GM23248 (cell line): Measurements from ENCODE around the gene KCNN1. TPM values are rescaled to one million over a fixed set of nuclear protein-coding genes. Genes with fewer than 3 reads are reported as not detected.

Source experiments
- DNase-seq: peaks from one replicate; pipeline ENCODE4 v3.0.0-alpha.2; 2015
- H2AFZ ChIP-seq: fragments of 200-600 bp; sonication (generic); 2 replicates; pipeline ENCODE4 v1.6.1; 2016; ENCODE audit warnings: antibody characterized with exemption
- H3F3A ChIP-seq: fragments of 200-600 bp; sonication (generic); 2 replicates; pipeline ENCODE4 v1.6.1; 2016; ENCODE audit warnings: mild to moderate bottlenecking, antibody characterized with exemption, mixed run types; ENCODE audit not compliant: insufficient read depth
- H3K27ac ChIP-seq: fragments of 200-600 bp; sonication (generic); 2 replicates; pipeline ENCODE4 v1.5.1; 2016; ENCODE audit warnings: mild to moderate bottlenecking
- H3K27me3 ChIP-seq: fragments of 200-600 bp; sonication (generic); replicated peaks from 2 replicates; pipeline ENCODE4 v1.6.1; 2016; ENCODE audit warnings: mild to moderate bottlenecking; ENCODE audit not compliant: insufficient read depth
- H3K36me3 ChIP-seq: fragments of 200-600 bp; sonication (generic); 2 replicates; pipeline ENCODE4 v1.6.1; 2016; ENCODE audit warnings: low read depth, mild to moderate bottlenecking
- H3K4me1 ChIP-seq: fragments of 200-600 bp; sonication (generic); 2 replicates; pipeline ENCODE4 v1.6.1; 2016; ENCODE audit warnings: mild to moderate bottlenecking; ENCODE audit not compliant: insufficient read depth
- H3K4me2 ChIP-seq: fragments of 200-600 bp; sonication (generic); one replicate; pipeline ENCODE4 v1.6.1; 2016; ENCODE audit warnings: mild to moderate bottlenecking; ENCODE audit not compliant: unreplicated experiment
- H3K4me3 ChIP-seq: fragments of 200-600 bp; sonication (generic); 2 replicates; pipeline ENCODE4 v1.5.1; 2016; ENCODE audit warnings: mild to moderate bottlenecking
- H3K79me2 ChIP-seq: fragments of 200-600 bp; sonication (generic); 2 replicates; pipeline ENCODE4 v1.6.1; 2016; ENCODE audit warnings: mild to moderate bottlenecking; ENCODE audit not compliant: insufficient read depth
- H3K9ac ChIP-seq: fragments of 200-600 bp; sonication (generic); 2 replicates; pipeline ENCODE4 v1.6.1; 2016; ENCODE audit warnings: mild to moderate bottlenecking
- H3K9me2 ChIP-seq: fragments of 200-600 bp; sonication (generic); 2 replicates; pipeline ENCODE4 v1.6.1; 2016; ENCODE audit warnings: mixed run types, mild to moderate bottlenecking, moderate library complexity; ENCODE audit not compliant: insufficient read depth
- H3K9me3 ChIP-seq: fragments of 200-600 bp; sonication (generic); one replicate; pipeline ENCODE4 v1.6.1; 2017; ENCODE audit warnings: low read depth
- H4K20me1 ChIP-seq: fragments of 200-600 bp; sonication (generic); 2 replicates; pipeline ENCODE4 v1.6.0; 2016; ENCODE audit not compliant: insufficient read depth
- EZH2 ChIP-seq: fragments of 200-600 bp; sonication (generic); IDR thresholded peaks from 2 replicates; pipeline ENCODE4 v1.6.1; 2018; ENCODE audit warnings: antibody characterized with exemption, mild to moderate bottlenecking; ENCODE audit not compliant: insufficient read depth, poor library complexity, severe bottlenecking
- EZH2phosphoT487 ChIP-seq: fragments of 200-600 bp; sonication (generic); IDR thresholded peaks from 2 replicates; pipeline ENCODE4 v1.6.1; 2018; ENCODE audit warnings: antibody characterized with exemption, moderate library complexity, mild to moderate bottlenecking, low read depth; ENCODE audit not compliant: insufficient read depth
- WGBS, 2 experiments: methylation state at CpG; one replicate each; pipeline ENCODE4 v1.1.6; 2015 to 2017; ENCODE audit warnings: low lambda C conversion rate in 2 of 2, low coverage in 1 of 2; ENCODE audit errors: missing lambda C conversion rate in 2 of 2; 5-methylcytosine and 5-hydroxymethylcytosine counted together
- in situ Hi-C: fragments of 300-500 bp; cut with MboI; formaldehyde crosslinking; loops from 2 replicates; pipeline ENCODE4 v1.15.0; 2020
- polyA plus RNA-seq: library from polyadenylated mRNA; unstranded; fragments of >200 nt; fragmentation: Nextera tagmentation; extraction: Ambion mirVana; gene quantifications from 2 replicates; pipeline ENCODE4 v1.2.1, GENCODE V29; 2016
- total RNA-seq: library from RNA; depleted of rRNA; stranded (reverse); fragments of >200 nt; shearing (Covaris generic); gene quantifications from 2 replicates; pipeline ENCODE4 v1.2.3, GENCODE V29; 2014

KCNN1 gene
- total and polyA plus RNA-seq, 2 experiments from 2014 or later = not detected

GRCh38 chr19:17957149-17957849 lies 9.6 kb upstream of the KCNN1 start:
- no peaks in the 10 kb centered on the region for H3F3A ChIP-seq
- 80 to 84% methylated on average over 3 of the region's 3 CpGs for WGBS, 2 experiments

DNA sequence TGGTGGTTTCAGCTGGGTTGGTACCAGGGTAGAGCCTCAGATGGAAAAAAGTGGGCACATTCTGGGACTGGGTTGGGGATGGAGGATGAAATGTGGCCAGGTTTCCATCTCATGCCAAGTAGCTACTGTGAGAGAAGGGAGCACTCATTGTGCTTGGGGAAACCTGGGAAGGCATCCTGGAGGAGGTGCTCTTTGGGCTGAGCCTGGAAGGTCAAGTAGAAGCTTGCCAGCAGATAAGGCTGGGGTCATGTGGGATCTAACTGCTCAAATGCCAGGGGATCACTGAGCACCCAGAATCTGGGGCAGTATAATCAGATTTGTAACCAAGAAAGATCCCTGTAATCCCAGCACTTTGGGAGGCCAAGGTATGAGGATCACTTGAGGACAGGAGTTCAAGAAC lies 9.0 kb upstream of the KCNN1 start:
- Histone ChIP-seq H2AFZ (no peak overlapping the region), H3K9me2 (no peaks in the 10 kb centered on the region), H3K4me3 (no peak overlapping the region), H3K4me2 (no peak overlapping the region), H3K9ac (no peak overlapping the region), H4K20me1 (no peaks in the 10 kb centered on the region), H3K79me2 (no peaks in the 10 kb centered on the region), H3K27ac (no peak overlapping the region), H3F3A (no peaks in the 10 kb centered on the region), H3K27me3 (peaks cover 14% of the 10 kb centered on the region), H3K9me3 (no peaks in the 10 kb centered on the region), H3K36me3 (no peaks in the 10 kb centered on the region), H3K4me1 (no peaks in the 10 kb centered on the region)
- no peak for TF ChIP-seq EZH2
- DNase-seq = no peak
- in situ Hi-C loops = no loop called here

More at GRCh38 chr19:17957149-17957849, 9.6 kb upstream of the KCNN1 start:
- in situ Hi-C loops = no loop called here
- no peak overlapping the region for H3K4me3 ChIP-seq
- H3K4me1 ChIP-seq = no peaks in the 10 kb centered on the region
- no peaks in the 10 kb centered on the region for H3K9me3 ChIP-seq
- H3K27me3 ChIP-seq = peaks cover 20% of the 10 kb centered on the region
- DNase-seq = no peak
- no peaks in the 10 kb centered on the region for H3K9me2 ChIP-seq
- H3K27ac ChIP-seq = no peak overlapping the region
- TF ChIP-seq EZH2phosphoT487 = no peak
- H2AFZ ChIP-seq = no peak overlapping the region
- no peaks in the 10 kb centered on the region for H3K36me3 ChIP-seq
- no peaks in the 10 kb centered on the region for H4K20me1 ChIP-seq
- no peaks in the 10 kb centered on the region for H3K79me2 ChIP-seq
- H3K4me2 ChIP-seq = no peak overlapping the region
- H3K9ac ChIP-seq = no peak overlapping the region

DNA sequence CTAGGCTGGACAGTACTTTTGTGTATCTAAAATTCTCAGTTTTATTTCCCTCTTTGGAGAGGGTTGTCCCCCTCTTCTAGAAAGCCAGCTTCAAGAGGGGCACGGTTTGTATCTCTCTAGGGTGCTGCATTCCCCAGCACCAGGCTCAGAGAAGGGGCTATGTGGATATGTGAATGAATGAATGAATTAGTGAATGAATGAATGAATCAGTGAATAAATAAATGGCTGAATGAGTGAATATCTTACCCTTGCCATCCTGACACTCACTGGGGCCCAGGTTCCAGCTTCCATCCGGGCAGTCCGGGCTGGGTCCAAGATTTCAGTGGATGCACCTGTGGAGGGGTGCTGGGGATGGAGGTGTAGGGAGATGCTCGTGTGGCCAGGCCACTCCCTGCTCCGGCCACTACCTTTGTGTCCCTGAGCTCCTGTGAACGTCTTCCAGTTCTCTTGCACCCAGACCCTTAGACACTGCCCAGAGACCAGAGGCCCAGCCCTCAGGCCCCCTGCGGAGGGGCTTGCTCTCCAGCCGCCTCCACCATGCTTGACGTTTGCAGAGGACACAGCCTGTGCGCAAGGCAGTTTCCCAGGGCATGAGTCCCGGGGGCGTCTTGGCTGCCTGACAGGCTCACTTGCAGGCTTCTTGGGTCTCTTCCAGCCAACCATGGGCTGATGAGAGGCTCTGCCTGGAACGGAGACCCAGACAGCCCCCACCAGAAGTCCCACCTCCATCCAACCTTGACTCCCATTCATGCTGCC lies 2.8 kb upstream of the KCNN1 start:
- in situ Hi-C loops = no loop called here
- 55 to 58% methylated on average over 12 to 13 of the region's 13 CpGs for WGBS, 2 experiments
- DNase-seq = no peak
- Histone ChIP-seq H3K27me3 (peaks cover 36% of the 10 kb centered on the region), H3K4me1 (no peaks in the 10 kb centered on the region), H3K36me3 (no peaks in the 10 kb centered on the region), H3K9ac (no peak overlapping the region), H4K20me1 (no peaks in the 10 kb centered on the region), H3K79me2 (no peaks in the 10 kb centered on the region), H3K4me3 (no peak overlapping the region), H2AFZ (no peak overlapping the region), H3K4me2 (no peak overlapping the region), H3F3A (no peaks in the 10 kb centered on the region), H3K9me3 (no peaks in the 10 kb centered on the region), H3K27ac (no peak overlapping the region), H3K9me2 (no peaks in the 10 kb centered on the region)
- no peak for TF ChIP-seq EZH2phosphoT487
- TF ChIP-seq EZH2 = no peak

DNA sequence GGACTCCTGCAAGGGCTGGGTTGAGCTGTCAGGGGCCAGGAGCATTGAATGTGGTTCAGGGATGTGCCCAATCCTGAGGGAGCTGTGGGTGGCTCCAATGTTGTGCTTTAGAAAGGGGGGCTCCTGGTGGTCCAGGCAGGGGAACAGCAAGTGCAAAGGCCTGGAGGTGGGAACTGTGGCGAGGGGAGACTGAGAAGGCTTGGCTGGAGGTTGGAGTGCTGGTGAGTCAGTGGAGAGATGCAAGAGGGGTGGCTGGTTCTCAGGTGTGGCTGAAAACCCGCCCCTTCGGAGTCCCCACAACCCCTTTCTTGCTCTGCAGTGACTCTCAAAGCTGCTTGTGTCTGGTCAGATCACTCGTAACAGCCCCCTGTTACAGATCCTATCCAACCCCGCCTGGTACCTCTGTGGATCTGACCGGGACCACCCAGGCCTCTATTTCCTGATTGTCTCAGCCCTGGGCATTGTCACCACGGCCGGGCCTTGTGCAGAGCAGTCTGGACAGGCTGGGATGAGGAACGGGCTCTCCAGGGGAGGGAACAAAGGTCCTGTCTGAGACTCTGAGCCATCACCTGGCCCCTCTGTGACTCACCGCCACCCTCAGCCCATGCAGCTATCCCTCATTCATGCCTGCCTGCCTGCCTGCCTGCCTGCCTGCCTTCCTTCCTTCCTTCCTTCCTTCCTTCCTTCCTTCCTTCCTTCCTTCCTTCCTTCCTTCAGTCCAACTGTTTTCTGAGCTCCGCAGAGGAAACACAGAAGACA lies 1.4 kb upstream of the KCNN1 start:
- no peak overlapping the region for H3K9ac ChIP-seq
- TF ChIP-seq EZH2phosphoT487 (no peak), EZH2 (no peak)
- 67 to 70% methylated on average over 11 of the region's 11 CpGs for WGBS, 2 experiments
- H3K79me2 ChIP-seq = no peaks in the 10 kb centered on the region
- no peak overlapping the region for H3K27ac ChIP-seq
- no peaks in the 10 kb centered on the region for H3K4me1 ChIP-seq
- no peaks in the 10 kb centered on the region for H3F3A ChIP-seq
- no peaks in the 10 kb centered on the region for H4K20me1 ChIP-seq
- peaks cover 36% of the 10 kb centered on the region for H3K27me3 ChIP-seq
- no peak overlapping the region for H3K4me3 ChIP-seq
- DNase-seq = no peak
- in situ Hi-C loops = no loop called here
- no peaks in the 10 kb centered on the region for H3K9me2 ChIP-seq
- no peaks in the 10 kb centered on the region for H3K36me3 ChIP-seq
- H2AFZ ChIP-seq = no peak overlapping the region
- H3K9me3 ChIP-seq = no peaks in the 10 kb centered on the region
- no peak overlapping the region for H3K4me2 ChIP-seq
